Pons (tissue), 1 donor: Measurements from ENCODE around the gene FAR2.
"Not testable (repeated sequence)": the region's sequence is repeated elsewhere in the genome, so short reads cannot be mapped to it uniquely, and the experiment has no call there.

Source experiments
- DNase-seq: peaks from one replicate; pipeline ENCODE4 v3.0.0-alpha.2; 2016; ENCODE audit warnings: low spot score

FAR2 gene

DNA sequence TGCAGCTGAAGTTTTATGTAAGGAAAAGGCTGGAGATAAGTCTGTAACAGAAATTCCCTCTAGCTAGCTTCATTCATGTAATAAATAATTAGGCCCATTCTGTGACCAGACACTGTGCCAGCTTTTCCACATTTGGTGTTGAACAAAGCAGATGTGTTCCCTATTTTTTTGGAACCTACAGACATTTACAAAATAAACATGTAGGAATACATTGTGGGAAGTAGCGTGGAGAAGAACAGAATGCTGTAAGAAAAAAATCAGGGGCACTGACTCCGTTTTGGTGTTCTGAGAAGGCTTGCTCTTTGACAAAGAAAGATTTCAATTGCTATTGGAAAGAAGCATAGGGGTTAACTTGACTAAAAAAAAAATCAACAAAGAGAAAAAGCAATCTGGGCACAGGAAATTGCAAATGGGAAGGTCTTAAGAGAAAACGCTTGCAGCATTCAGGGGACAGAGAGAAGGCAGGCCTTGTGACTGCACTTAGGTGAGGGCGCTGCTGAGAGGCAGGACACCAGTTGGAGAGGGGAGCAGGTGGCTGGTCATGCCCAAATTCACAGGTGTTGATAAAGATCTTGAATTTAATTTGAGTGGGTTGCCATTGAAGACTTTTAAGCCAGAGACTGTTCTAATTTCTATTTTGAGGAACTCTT lies 4.0 kb downstream of the FAR2 start:
- peak; percentile 51 for DNase-seq

DNA sequence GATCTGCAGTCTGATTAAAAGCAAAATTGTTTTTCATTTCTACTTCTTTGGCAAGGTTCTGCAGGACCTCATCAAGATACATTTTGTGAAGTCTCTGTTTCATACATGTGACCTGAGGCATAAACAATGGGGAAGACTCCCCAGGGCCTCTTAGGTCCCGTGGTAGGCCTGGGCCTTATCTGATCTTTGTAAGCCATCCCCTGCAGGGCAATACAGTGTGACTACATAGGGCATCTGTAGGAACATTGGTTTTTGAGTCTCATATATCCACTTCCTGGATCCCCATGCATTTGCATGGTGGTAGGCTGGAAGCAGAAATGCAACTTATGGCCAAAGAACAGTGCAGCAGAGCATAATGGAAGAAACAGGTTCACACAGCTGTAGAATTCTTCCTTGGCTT lies 6.0 kb downstream of the FAR2 start:
- no peak for DNase-seq

DNA sequence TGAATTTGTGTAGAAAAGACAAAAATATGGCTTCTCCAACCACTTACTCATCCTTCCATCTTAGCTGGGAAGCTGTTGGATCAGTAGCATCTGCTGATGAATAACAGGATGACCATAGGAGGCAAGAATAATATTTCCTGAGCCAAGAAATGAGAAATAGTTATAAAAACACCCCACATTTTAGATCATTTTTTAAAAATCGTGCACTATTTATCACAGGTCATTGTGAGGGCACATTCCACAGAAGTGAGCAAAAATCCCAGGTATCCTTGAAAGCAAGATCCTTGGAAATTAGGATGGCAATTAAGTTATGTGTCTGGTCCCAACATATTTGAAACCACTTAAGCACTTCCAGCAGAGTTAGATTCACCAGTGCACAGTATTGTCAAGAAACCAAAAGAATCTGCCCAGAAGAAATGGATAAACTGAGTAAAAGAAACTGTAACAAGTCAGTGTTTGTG lies 8.4 kb downstream of the FAR2 start:
- DNase-seq = no peak

DNA sequence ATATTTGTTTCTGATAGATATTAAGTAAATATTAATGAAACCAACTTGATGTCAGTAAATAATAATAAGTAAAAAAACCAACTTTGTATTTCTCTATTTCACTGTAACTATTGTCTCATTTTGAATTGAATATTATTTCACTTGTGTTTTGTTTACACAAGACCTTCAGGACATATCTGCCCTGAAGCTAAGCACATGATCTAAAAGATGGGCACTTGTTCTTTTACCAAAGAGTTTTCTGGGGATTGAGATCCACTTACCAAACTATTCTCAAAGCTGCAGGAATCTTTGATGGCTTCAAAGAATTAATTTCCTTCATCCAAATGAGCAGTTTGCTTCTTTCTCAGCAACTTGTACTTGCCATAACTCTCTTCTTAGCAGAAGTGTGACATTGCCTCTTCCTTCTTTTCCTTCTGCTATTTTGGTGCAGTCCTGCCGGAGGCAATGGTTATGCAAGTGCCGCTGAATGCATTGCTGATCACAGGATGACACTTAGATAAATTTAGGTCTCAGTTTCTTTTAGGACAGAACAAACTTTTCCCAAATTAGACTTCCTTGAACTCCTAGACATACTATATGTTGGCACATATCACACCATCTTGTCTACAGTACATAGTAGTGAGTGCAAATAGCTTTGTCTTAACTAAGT lies 9.2 kb downstream of the FAR2 start:
- DNase-seq = peak; percentile 85

DNA sequence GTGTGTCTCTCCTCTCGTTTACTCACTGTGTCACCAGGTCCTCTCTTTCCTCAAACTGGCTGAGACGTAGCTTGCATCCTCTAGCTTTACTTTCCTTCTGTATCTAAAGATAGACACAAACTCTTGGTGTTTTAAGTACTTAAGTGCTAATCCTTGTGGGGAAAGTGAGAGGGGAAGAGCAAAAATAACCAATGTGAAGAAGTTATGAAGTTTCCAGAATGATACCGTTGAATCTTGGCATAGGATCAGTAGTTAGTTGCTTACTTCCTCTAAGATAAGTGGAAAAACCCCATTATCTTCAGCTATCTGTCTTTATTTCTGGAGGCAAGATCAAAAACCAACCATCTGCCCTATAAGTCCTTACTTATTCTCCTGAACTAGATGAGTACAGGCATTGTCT lies 10.6 kb downstream of the FAR2 start:
- DNase-seq = peak; percentile 77

DNA sequence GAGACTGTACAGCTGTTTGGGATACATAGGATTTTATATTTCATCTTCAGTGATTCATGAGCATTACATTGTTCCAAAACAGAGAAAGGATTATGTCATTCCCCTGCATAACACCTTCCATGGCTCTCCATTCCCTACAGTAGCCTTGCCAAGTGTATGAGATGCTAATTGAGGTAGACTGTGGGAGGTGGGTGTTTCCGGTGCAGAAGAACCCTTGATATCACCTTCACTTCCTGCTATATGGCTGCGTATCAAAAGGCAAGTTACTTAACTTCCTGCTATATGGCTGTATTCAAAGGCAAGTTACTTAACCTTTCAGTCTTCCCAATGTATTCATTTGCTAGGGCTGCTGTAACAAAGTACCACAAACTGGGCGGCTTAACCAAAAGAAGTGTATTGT lies 11.2 kb downstream of the FAR2 start:
- DNase-seq = no peak

DNA sequence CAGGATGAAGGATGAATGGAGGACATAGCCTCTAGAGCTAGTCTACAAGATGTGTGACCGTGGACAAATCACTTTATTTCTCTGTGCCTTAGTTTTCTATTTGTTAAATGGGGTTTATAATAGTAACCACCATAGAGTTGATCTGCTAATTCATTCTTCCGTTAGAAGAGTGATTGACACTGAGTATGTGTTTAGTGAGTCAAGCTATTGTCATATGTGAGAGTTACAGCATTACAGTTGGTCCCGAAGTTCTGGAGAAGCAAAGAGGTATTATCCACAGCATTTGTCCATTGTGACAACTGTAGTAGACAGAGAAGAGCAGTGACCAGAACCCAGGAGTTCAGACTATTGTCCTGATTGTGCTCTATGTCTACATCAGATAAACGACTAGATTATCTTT lies 14.1 kb downstream of the FAR2 start:
- no peak for DNase-seq

DNA sequence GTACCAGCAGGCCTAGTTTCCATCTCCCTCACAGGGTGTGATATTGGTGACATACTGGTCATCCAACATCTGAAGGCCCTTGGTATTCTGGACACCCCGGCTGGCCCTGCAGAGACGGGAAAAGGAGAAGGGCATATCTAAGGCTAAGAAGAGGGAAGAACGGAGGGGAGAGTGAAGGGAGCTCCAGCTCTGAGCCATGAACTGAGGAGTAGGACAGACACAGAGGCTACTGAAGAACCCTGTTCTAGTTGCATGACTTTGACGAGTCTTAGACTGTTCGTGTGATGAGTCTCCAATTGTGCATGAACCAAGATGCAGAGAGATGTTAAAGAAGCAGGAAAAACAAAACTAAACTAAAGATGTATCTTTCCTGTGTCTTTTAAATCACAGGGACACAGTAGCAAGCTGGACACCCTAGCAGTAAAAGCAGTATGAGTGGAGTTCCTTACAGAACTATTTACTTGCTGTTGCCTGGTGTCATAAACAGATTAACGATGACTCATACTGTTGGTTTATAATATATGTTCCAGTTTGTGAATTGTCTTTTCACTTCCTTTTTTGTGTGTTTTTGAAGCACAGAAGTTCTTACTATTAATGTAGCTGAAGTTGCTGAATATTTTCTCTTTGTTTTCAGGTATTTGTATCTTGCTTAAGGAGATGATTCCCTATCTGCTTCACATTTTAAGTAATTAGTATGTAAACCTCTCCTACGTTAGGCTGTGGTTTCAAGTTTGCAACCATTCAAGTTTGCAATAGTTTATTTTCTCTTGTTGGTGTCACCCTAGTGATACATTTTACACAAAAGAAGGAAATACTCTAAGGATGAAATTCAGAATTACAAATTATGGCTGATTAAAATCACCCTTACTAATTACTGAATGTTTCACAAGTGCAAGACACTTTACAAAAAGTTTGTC lies 15.7 kb downstream of the FAR2 start:
- DNase-seq = no peak

DNA sequence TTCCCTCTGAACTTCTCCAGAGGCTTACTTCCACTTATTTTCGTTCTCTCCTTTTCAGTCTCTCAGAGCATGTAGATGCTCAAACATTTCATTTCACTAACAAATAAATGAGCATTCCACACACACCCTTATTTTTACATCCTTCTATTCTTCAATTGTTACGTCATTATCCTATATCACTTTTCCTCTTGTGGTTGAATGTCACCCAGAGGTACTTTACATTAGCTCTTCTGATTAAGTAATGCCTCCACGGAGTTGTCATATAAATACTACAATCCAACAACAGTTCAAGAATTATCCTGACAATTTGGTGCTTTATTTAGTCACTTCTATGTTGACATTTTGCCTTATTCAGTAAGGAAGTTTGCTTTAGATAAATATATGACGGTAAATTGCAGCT lies 18.4 kb downstream of the FAR2 start:
- no peak for DNase-seq

DNA sequence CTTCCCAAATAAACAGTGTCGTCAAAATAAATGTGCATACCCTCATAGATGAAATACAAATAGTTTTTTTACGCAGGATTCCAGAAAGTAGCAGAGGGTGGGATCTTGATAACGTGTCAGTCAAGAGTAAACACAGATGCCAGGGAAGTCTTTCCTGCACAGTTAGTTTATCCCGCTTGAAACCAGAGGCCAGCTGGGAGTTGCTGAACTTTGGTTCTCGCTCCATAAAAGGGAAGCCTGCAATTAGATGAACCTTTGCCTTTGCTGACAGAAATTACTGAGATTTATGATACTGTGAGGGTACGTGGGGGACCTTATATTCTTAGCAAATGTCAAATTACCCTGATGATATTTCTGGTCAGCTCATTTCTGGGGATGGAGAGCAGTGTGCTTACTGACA lies 18.9 kb downstream of the FAR2 start:
- DNase-seq = no peak

DNA sequence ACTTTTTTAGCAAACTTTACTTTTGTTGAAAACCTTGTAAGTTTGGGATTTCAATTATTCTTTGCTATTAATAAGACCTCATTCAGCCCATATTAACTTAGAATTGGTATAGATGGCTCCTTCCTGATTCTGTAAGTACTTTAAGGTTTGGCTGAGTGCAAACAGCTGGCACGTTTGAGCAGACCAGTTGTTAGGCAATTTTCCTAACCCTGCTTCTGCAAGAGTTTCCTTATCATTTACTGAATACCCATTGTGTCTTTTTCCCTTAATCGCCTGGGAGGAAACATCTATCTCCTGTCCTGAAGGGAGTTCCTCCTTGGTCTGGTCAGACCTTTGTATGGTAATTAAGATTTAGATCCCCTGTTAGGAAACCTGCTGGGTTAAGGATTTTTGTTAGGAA lies 20.9 kb downstream of the FAR2 start:
- not testable (repeated sequence) for DNase-seq

DNA sequence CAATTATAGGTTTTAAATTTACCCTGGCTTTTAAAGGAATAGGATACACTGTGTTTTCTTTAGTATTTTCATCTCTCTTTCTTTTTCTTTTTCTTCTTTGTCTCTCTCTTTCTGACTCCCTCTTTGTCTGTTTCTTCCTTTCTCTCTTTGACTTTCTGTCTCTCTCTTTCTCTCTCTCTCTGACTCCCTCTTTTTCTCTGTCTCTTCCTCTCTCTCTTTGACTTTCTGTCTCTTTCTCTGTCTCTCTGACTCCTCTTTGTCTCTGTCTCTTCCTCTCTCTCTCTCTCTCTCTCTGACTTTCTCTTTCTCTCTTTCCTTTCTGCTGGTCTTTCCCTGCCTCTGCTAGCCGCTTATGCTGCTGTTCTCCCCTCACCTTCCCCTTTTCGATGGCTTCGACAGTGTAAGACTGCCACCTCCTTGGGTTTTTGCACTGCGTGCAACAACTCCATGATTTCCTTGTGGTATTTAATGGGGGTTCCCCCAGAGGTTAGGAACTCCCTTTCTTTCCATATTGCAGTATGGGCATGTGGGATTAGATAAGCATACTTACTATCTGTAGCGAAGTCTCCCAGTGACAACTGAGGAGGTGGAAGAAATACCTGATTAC lies 21.5 kb downstream of the FAR2 start:
- not testable (repeated sequence) for DNase-seq

DNA sequence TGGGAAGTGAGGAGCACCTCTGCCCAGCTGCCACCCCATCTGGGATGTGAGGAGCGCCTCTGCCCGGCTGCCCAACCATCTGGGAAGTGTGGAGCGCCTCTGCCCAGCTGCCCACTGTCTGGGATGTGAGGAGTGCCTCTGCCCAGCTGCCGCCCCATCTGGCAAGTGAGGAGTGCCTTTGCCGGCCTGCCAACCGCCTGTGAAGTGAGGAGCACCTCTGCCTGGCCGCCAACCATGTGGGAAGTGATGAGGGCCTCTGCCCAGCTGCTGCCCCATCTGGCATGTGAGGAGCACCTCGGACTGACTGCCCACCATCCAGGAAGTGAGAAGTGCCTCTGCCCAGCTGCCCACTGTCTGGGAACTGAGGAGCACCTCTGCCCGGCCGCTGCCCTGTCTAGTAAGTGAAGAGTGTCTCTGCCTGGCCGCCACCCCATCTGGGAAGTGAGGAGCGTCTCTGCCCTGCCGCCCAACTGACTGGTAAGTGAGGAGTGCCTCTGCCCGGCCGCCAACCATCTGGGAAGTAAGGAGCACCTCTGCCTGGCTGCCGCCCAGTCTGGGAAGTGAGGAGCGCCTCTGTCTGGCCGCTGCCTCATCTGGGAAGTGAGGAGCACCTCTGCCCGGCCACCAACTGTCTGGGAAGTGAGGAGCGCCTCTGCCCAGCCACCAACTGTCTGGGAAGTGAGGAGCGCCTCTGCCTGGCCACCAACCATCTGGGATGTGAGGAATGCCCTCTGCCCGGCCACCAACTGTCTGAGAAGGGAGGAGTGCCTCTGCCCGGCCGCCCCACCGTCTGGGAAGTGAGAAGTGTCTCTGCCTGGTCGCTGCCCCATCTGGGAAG lies 22.6 kb downstream of the FAR2 start:
- DNase-seq = no peak

DNA sequence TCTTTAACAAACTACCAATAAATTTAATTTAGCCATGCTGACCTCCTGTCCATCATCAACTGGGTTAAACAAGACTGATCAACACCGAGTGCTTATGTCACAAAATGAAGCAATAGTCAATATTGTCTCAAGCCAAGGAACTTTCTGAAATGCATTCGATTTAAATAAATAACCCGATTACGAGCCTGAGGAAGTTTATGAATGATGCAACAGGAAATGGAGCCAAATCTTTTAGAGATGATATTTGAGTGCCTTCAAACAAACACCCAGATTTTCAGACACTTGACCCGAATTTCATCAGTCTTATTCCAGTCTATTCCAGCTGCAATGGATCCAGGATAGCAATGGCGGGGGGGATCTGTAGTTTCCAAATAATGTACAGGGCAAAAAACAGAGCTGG lies 27.9 kb downstream of the FAR2 start:
- no peak for DNase-seq

DNA sequence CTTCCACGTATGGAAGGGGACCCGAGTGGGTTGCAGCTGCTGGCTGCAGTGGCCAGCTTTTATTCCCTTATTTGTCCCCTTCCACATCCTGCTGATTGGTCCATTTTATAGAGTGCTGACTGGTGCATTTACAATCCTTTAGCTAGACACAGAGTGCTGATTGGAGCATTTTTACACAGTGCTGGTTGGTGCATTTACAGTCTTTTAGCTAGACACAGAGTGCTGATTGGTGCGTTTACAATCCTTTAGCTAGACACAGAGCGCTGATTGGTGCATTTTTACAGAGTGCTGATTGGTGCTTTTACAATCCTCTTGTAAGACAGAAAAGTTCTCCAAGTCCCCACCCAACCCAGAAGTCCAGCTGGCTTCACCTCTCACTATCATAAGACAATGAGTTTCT lies 33.2 kb downstream of the FAR2 start:
- not testable (repeated sequence) for DNase-seq

DNA sequence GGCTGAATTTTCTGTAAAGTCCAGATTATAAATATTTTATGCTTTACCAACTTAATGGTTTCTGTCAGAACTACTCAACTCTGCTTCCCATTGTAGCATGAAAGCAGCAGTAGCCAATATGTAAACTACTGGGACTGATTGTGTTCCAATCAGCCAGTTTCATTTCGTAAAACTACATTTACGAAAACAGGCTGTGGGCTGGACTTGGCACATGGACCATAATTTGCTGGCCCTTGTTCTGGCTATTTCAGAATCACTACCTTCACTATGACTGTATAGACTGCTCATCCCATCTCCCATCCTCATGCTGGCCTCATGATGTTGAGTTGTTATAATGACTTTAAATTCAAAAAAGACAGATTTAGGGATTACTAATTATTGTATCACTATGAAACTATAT lies 38.7 kb downstream of the FAR2 start:
- no peak for DNase-seq

DNA sequence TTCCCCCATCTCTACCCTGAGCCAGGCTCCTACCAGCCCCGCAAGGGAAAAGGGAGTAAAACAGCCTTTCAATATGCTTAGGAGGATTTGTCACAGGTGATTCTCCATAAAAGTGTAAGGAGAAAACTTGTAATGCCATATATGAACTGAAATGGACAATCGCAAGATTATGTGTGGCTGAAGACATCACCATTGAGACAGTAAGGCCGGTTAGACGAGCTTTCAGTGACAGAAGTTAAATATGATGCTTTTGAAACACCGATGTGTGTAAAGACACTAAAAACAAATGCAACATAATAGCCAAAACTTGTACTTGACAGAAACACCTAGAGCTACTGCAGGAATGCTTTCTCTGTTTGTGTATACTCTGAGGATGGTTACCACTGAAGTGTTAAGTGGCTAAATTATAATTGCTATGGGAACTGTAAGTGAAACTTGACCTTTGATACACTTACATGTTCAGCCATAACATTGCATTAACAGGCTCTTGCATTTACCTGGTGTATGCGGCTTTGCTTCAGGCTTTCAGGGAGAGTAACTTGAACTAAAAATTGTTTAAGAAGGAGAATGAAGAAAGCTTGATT lies 42.3 kb downstream of the FAR2 start:
- DNase-seq = no peak

DNA sequence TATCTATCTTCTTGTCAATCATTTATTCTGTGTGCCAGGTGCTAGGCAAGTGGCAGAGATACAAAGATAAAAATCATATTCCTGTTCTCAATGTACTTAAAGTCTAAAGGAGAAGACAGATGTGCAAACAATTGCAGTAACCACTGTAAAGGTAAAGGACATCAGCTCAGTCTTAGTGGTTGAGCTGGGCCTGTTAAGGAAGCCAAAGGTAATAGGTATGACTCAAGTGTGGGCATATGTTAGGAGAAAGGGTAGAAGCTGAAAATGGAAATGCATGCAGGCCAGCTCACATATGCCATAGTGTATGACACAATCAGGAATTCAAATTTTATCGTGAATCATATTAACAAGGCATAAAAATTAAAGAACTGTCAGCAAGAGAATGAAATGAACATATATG lies 49.8 kb downstream of the FAR2 start:
- DNase-seq = no peak

DNA sequence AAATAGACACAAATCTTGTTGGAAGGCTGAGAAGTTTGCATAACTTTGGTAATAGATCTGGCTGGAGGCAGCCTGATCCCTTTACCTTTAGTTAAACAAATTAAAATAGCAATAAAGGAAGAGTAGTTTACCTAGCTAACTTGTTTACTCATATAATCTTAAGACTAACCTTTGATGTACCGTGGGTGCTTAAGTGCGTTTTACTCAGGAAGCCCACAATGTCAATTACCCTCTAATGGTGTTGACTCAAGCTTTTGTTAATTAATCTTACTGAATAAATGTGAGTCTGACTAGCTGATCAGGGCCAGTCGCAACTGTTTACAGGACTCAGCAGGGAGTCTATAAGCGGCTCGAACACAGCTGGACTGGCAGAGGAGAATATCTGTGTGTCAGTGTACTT lies 51.5 kb downstream of the FAR2 start:
- no peak for DNase-seq

DNA sequence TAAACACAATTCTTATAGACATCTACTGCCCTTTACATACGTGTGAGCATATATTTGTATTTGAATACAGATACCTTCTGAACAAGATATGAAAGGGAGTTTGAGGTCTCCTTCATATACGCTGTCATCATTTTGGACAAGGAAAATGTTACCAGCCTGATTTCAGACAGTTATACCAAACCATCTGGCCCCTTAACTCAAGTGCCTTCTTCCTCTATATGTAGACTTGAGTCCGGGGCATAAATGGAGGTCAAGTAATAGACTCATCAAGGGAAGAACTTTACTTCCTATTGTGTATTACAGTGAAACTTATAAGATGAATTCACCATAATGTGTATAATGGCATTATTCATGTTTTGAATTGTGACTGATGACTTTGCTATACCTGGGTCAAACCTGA lies 52.2 kb downstream of the FAR2 start:
- no peak for DNase-seq

DNA sequence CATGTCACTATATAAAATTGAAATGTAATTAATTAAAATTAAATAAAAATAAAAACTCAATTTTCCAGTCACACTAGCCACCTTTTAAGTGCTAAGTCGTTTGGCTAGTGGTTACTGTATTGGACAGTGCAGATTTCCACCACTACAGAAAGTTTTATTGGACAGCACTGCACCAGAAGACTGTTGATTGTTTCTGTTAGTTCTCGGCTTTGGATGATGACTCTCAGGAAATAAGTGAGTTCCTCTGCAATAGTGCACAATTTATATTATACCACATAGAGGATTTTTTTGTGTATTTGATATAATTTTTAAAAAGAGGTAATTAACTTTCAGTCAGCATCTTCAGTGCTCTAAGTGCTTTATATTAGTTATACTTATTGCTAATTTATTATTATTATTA lies 52.7 kb downstream of the FAR2 start:
- no peak for DNase-seq
